Measurements from ENCODE around the gene TNFRSF25. TPM values are rescaled to one million over a fixed set of nuclear protein-coding genes. Genes with fewer than 3 reads are reported as not detected.

The TNFRSF25 gene
- total and polyA plus RNA-seq, 2 donors (not counting 3 experiments of a cell fraction or from before 2014, with no cell fraction given), result 33.9 to 38.8 TPM

DNA sequence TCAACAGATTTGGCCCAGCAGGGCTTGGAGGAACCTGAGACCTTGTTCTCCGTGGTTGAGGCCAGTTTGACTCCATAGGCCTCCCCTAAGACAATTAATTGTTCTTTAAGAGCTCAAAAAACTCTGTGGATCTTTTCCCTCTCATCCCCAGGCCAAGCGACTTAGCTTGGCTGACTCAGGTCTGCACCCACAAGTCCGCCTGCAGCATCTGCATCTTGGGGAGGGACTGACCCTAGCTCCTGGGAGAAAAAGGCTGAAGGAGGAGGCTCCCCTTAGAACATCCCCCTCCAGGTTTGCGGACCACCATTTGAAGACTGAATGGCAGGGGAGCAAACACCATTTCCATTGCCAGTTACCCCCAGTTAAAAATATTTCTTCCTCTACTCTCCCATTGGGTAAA lies 44.7 kb downstream of the TNFRSF25 start:
- no peak for DNase-seq (ENCODE audit: low read depth, low spot score)
- no peaks in the 10 kb centered on the region for H3K36me3 ChIP-seq (ENCODE audit: control insufficient read depth in 2 of 2, extremely low read depth in 1 of 2, insufficient read depth in 2 of 2, low read length in 2 of 2)
- CTCF ChIA-PET, result interaction anchor here (1.0 to 11.1 kb wide), 4 partner anchors 16 to 216 kb away, joined by 3 to 202 read pairs (median 4); partner anchors contain the start of gene RNF207
- H3K9me3 ChIP-seq (replicated peaks; ENCODE audit: control insufficient read depth, insufficient read depth, low read length), result no peaks in the 10 kb centered on the region
- no TSS peak for BruUV-seq (replicated peaks)
- H3K9me1 ChIP-seq (replicated peaks; ENCODE audit: control insufficient read depth, extremely low read depth, insufficient read depth, low read length), result no peaks in the 10 kb centered on the region
- H3K79me2 ChIP-seq (ENCODE audit: control insufficient read depth, insufficient read depth, low read length), result no peaks in the 10 kb centered on the region
- POLR2A ChIA-PET, result no interaction called here
- FAIRE-seq, result no peak
- H3K9ac ChIP-seq (replicated peaks; ENCODE audit: extremely low read depth, insufficient read depth, low read length), result no peak overlapping the region
- dilution Hi-C loops (cut with MboI; ENCODE audit: extremely low pct_ligation_motif_present, low sequenced_read_pairs) (no loop called here), intact Hi-C loops (cut with micrococcal nuclease) (loop anchor here (5.0 kb wide), 3 partner anchors 159 to 369 kb away; partner anchors contain the start of genes GPR153 and ICMT)
- H3K4me3 ChIP-seq (replicated peaks in 1 of 3; ENCODE audit: insufficient read depth in 1 of 3, low read depth in 1 of 3, low read length in 3 of 3), result no peak overlapping the region
- no peaks in the 10 kb centered on the region for H4K20me1 ChIP-seq (replicated peaks; ENCODE audit: control insufficient read depth, extremely low read depth, insufficient read depth, low read length)
- TF ChIP-seq POLR2A (IDR thresholded peaks at IDR 0.05; ENCODE audit: low read depth, low read length) (no peak), FOS (IDR thresholded peaks at IDR 0.05; ENCODE audit: borderline replicate concordance, insufficient read depth, low read length) (no peak), MYC (IDR thresholded peaks at IDR 0.05; ENCODE audit: low read depth, low read length) (no peak), MAX (IDR thresholded peaks at IDR 0.05; ENCODE audit: insufficient read depth, insufficient read length) (no peak), CTCF (IDR thresholded peaks at IDR 0.05; ENCODE audit: extremely low read depth in 1 of 2, insufficient read depth in 1 of 2, low read depth in 1 of 2, low read length in 2 of 2) (no peak), POLR2AphosphoS5 (IDR thresholded peaks at IDR 0.05; ENCODE audit: insufficient read depth, low read depth, low read length) (no peak)
- no peak overlapping the region for H2AFZ ChIP-seq (ENCODE audit: low read depth, low read length)
- no peak overlapping the region for H3K4me2 ChIP-seq (ENCODE audit: insufficient read depth, low read length)
- no peak overlapping the region for H3K27ac ChIP-seq (ENCODE audit: insufficient read depth, low read depth, low read length)
- peaks cover 0 to 10% of the 10 kb centered on the region in 2 experiments for H3K27me3 ChIP-seq (ENCODE audit: control insufficient read depth in 2 of 2, insufficient read depth in 2 of 2, low read length in 2 of 2)
- H3K4me1 ChIP-seq (ENCODE audit: control insufficient read depth, extremely low read depth, insufficient read depth, low read length), result peaks cover 35% of the 10 kb centered on the region
